ENCODE measurements around the gene KCNV2.

KCNV2 gene

DNA sequence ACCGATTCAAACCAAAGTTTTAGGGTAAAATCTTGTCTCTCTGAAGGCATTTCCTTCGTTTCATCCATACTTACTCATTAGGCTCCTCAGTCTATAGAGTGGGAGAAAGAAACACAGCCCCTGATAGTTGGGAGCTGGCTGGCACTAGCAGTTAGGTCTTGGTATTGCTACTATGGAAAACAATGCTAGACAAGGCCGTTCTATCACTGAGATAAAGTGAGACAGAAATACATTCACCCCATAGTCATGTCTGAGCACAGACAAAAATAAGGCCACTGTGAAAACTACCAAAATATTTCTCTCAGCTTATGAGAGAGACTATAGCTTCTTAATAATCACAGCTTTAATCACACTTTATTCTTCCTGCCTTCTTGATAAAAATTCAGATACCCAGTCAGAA, 28.7 kb upstream of the KCNV2 start:
- no peaks in the 10 kb centered on the region for H4K20me1 ChIP-seq (ENCODE audit: low read depth, low read length)
- no peaks in the 10 kb centered on the region for H3K9me3 ChIP-seq (ENCODE audit: insufficient read depth, low read length)
- no peaks in the 10 kb centered on the region for H3K9me2 ChIP-seq (replicated peaks; ENCODE audit: insufficient read depth, low read length)
- no peak for TF ChIP-seq EZH2phosphoT487 (conservative IDR thresholded peaks at IDR 0.05; ENCODE audit: low read length)
- TF ChIP-seq, protein P1, sequence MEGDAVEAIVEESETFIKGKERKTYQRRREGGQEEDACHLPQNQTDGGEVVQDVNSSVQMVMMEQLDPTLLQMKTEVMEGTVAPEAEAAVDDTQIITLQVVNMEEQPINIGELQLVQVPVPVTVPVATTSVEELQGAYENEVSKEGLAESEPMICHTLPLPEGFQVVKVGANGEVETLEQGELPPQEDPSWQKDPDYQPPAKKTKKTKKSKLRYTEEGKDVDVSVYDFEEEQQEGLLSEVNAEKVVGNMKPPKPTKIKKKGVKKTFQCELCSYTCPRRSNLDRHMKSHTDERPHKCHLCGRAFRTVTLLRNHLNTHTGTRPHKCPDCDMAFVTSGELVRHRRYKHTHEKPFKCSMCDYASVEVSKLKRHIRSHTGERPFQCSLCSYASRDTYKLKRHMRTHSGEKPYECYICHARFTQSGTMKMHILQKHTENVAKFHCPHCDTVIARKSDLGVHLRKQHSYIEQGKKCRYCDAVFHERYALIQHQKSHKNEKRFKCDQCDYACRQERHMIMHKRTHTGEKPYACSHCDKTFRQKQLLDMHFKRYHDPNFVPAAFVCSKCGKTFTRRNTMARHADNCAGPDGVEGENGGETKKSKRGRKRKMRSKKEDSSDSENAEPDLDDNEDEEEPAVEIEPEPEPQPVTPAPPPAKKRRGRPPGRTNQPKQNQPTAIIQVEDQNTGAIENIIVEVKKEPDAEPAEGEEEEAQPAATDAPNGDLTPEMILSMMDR (IDR thresholded peaks at IDR 0.05; ENCODE audit: insufficient read depth, low read length, poor library complexity, severe bottlenecking): no peak
- H2AFZ ChIP-seq (ENCODE audit: low read depth, low read length, severe bottlenecking): no peak overlapping the region
- no peak overlapping the region for H3K9ac ChIP-seq (ENCODE audit: low read length)
- no peaks in the 10 kb centered on the region for H3K79me2 ChIP-seq (ENCODE audit: insufficient read depth, low read length)
- H3F3A ChIP-seq (ENCODE audit: insufficient read depth): no peaks in the 10 kb centered on the region
- H3K36me3 ChIP-seq (ENCODE audit: low read length): no peaks in the 10 kb centered on the region
- no peak overlapping the region for H3K27ac ChIP-seq (ENCODE audit: low read depth, low read length)
- H3K27me3 ChIP-seq (ENCODE audit: low read length): no peaks in the 10 kb centered on the region
- H3K4me2 ChIP-seq (ENCODE audit: low read depth, low read length, poor library complexity, severe bottlenecking): no peak overlapping the region
- no peak overlapping the region for H3K4me3 ChIP-seq (ENCODE audit: insufficient read depth, low read length, poor library complexity, severe bottlenecking)

DNA sequence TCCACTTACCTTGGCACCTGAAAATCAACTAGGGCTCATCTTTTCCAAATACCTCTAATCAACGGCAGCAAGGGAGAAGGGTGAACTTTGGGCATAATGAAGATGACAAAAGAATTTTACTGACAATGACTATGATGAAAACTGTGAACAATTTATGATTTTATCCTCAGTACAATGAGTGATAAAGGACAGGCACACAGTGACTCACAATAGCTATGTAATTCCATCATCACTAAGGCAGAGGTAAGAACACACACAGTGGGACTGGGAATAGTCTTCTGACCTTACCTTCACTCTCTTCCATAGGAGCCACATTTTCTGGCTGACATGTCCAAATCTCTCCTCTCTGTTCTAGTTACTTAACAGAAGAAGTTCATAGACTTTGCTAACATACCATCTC, 26.1 kb upstream of the KCNV2 start:
- Histone ChIP-seq H2AFZ (ENCODE audit: low read depth, low read length, severe bottlenecking) (no peak overlapping the region), H3K36me3 (ENCODE audit: low read length) (no peaks in the 10 kb centered on the region), H4K20me1 (ENCODE audit: low read depth, low read length) (no peaks in the 10 kb centered on the region), H3K9ac (ENCODE audit: low read length) (no peak overlapping the region), H3K27ac (ENCODE audit: low read depth, low read length) (no peak overlapping the region), H3K9me3 (ENCODE audit: insufficient read depth, low read length) (no peaks in the 10 kb centered on the region), H3K4me2 (ENCODE audit: low read depth, low read length, poor library complexity, severe bottlenecking) (no peak overlapping the region), H3K9me2 (replicated peaks; ENCODE audit: insufficient read depth, low read length) (no peaks in the 10 kb centered on the region), H3K4me3 (ENCODE audit: insufficient read depth, low read length, poor library complexity, severe bottlenecking) (no peak overlapping the region), H3K79me2 (ENCODE audit: insufficient read depth, low read length) (no peaks in the 10 kb centered on the region), H3F3A (ENCODE audit: insufficient read depth) (no peaks in the 10 kb centered on the region), H3K27me3 (ENCODE audit: low read length) (no peaks in the 10 kb centered on the region)
- no peak for TF ChIP-seq EZH2phosphoT487 (conservative IDR thresholded peaks at IDR 0.05; ENCODE audit: low read length)
- TF ChIP-seq, protein P1 (IDR thresholded peaks at IDR 0.05; ENCODE audit: insufficient read depth, low read length, poor library complexity, severe bottlenecking): no peak

DNA sequence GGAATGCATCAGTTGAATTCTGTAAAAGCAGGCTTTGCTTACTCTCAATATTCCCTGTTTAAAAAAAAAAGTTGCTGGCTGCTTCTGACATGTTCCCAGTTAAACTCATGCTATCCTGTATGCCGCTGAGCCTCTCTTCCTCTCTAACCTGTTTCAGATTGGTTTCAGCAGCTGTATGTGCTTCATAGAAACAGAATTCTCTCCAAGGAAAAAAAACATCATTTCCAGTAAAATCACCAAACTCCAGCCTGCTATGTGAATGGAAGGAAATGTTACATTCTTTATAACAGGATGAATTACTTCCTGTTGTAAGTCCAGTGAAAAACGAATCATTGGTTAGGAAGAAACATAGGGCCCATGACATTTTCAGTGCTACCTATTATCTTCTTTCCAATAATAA, 25.7 kb upstream of the KCNV2 start:
- no peaks in the 10 kb centered on the region for H3K36me3 ChIP-seq (ENCODE audit: low read length)
- H2AFZ ChIP-seq (ENCODE audit: low read depth, low read length, severe bottlenecking): no peak overlapping the region
- no peaks in the 10 kb centered on the region for H3K9me3 ChIP-seq (ENCODE audit: insufficient read depth, low read length)
- no peak overlapping the region for H3K4me2 ChIP-seq (ENCODE audit: low read depth, low read length, poor library complexity, severe bottlenecking)
- no peaks in the 10 kb centered on the region for H3K79me2 ChIP-seq (ENCODE audit: insufficient read depth, low read length)
- no peak overlapping the region for H3K27ac ChIP-seq (ENCODE audit: low read depth, low read length)
- H4K20me1 ChIP-seq (ENCODE audit: low read depth, low read length): no peaks in the 10 kb centered on the region
- H3F3A ChIP-seq (ENCODE audit: insufficient read depth): no peaks in the 10 kb centered on the region
- H3K9ac ChIP-seq (ENCODE audit: low read length): no peak overlapping the region
- no peaks in the 10 kb centered on the region for H3K9me2 ChIP-seq (replicated peaks; ENCODE audit: insufficient read depth, low read length)
- no peaks in the 10 kb centered on the region for H3K27me3 ChIP-seq (ENCODE audit: low read length)
- TF ChIP-seq, protein P1 (IDR thresholded peaks at IDR 0.05; ENCODE audit: insufficient read depth, low read length, poor library complexity, severe bottlenecking): no peak
- no peak for TF ChIP-seq EZH2phosphoT487 (conservative IDR thresholded peaks at IDR 0.05; ENCODE audit: low read length)
- H3K4me3 ChIP-seq (ENCODE audit: insufficient read depth, low read length, poor library complexity, severe bottlenecking): no peak overlapping the region

Measured in SU-DHL-6 (cell line).